Upper lobe of left lung (tissue), 6 donors: Measurements from ENCODE around the gene DENND4C. TPM values are rescaled to one million over a fixed set of nuclear protein-coding genes. Genes with fewer than 3 reads are reported as not detected.

Experiments
- ATAC-seq, 2 donors: fragments of 200-7000 bp; cut with Tn5 transposase; one replicate each; pipeline ENCODE4 v1.9.1; 2022; ENCODE audit warnings: mild to moderate bottlenecking in 2 of 2, moderate library complexity in 2 of 2; ENCODE audit not compliant: low FRiP score in 2 of 2
- DNase-seq, 2 donors: peaks; one replicate each; pipeline ENCODE4 v3.0.0-alpha.2; 2019 to 2020
- H3K27ac ChIP-seq, 4 donors: fragments of 200-600 bp; sonication (generic); one replicate each; pipeline ENCODE4 v1.5.1; 2016 to 2019
- H3K27me3 ChIP-seq, 4 donors: fragments of 200-600 bp; sonication (generic); one replicate each; pipeline ENCODE4 v1.5.1; 2017 to 2019
- H3K36me3 ChIP-seq, 4 donors: fragments of 200-600 bp; sonication (generic); one replicate each; pipeline ENCODE4 v1.5.1; 2016 to 2019
- H3K4me1 ChIP-seq, 4 donors: fragments of 200-600 bp; sonication (generic); one replicate each; pipeline ENCODE4 v1.5.1; 2018 to 2019
- H3K4me3 ChIP-seq, 4 donors: fragments of 200-600 bp; sonication (generic); one replicate each; pipeline ENCODE4 v1.5.1; 2017 to 2019; ENCODE audit warnings: mild to moderate bottlenecking in 2 of 4, moderate library complexity in 1 of 4
- H3K9me3 ChIP-seq, 4 donors: fragments of 200-600 bp; sonication (generic); one replicate each; pipeline ENCODE4 v1.5.1; 2018 to 2019
- EP300 ChIP-seq, 4 donors: sonication (generic); formaldehyde crosslinking; IDR thresholded peaks; one replicate each; pipeline ENCODE4 v1.5.1; 2017; ENCODE audit warnings: antibody characterized with exemption in 4 of 4, control low read depth in 2 of 4
- POLR2A ChIP-seq, 4 donors: fragments of 450-650 bp; IDR thresholded peaks; one replicate each; pipeline ENCODE4 v1.5.1; 2016 to 2017; ENCODE audit warnings: antibody characterized with exemption in 4 of 4, mild to moderate bottlenecking in 2 of 4
- POLR2AphosphoS5 ChIP-seq, 2 donors: sonication (generic); formaldehyde crosslinking; IDR thresholded peaks; one replicate each; pipeline ENCODE4 v1.5.1; 2017; ENCODE audit warnings: antibody characterized with exemption in 2 of 2
- WGBS, 2 donors: methylation state at CpG; one replicate each; pipeline ENCODE4 v1.1.5; 2017 to 2018; 5-methylcytosine and 5-hydroxymethylcytosine counted together
- total RNA-seq, 6 donors: library from RNA; depleted of rRNA in 4 of 6; stranded (reverse); fragments of >200 nt in 4 of 6; gene quantifications; one replicate each; pipeline versions ENCODE4 v1.1.0 to v1.2.1, GENCODE V29; 2016 to 2021
- TF ChIP-seq, protein P1 (sequence below), 6 experiments: fragments of 450-650 bp in 4 of 6; fragments of 200-600 bp in 2 of 6; sonication (generic) in 2 of 6; IDR thresholded peaks; one replicate each; pipeline ENCODE4 v1.5.1; 2016 to 2019; ENCODE audit warnings: antibody characterized with exemption in 6 of 6
- donor health status: DM: no; HTN: no; CAD: no; lungs with moderate emphysema.
- donor health status: DM: no; HTN: yes; CAD: no; lungs with severe emphysema.

DENND4C gene
- total RNA-seq, 6 donors from 2014 or later: 66.1 to 181 (median 108) TPM

DNA sequence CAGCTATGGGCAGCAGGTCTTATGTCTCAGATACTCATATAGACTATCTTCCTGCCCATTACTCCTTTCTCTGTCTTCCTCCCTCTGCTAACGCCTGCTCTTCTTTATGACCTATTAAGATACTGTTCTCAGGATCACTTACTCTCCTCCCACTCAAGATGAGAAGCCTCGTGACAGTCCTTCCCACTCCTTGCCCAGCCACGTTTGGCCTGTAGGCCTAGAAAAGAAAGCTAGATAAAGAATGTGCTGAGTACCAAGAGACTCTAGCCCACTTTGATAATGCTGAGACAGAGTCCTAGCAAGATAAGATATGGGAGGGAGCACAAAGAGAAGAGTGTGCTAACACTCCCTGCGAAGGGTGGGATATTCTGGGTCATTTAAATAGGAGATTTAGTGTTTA, 6.8 kb upstream of the DENND4C start:
- Histone ChIP-seq H3K4me1 (no peaks in the 10 kb centered on the region), H3K36me3 (no peaks in the 10 kb centered on the region), H3K4me3 (no peak overlapping the region), H3K9me3 (no peaks in the 10 kb centered on the region), H3K27me3 (no peaks in the 10 kb centered on the region), H3K27ac (no peak overlapping the region)
- DNase-seq (no peak), ATAC-seq (peak in 1 of 2 donors; percentile 50)
- 74 to 78% methylated on average over 4 of the region's 4 CpGs for WGBS, 2 donors
- TF ChIP-seq, protein P1, sequence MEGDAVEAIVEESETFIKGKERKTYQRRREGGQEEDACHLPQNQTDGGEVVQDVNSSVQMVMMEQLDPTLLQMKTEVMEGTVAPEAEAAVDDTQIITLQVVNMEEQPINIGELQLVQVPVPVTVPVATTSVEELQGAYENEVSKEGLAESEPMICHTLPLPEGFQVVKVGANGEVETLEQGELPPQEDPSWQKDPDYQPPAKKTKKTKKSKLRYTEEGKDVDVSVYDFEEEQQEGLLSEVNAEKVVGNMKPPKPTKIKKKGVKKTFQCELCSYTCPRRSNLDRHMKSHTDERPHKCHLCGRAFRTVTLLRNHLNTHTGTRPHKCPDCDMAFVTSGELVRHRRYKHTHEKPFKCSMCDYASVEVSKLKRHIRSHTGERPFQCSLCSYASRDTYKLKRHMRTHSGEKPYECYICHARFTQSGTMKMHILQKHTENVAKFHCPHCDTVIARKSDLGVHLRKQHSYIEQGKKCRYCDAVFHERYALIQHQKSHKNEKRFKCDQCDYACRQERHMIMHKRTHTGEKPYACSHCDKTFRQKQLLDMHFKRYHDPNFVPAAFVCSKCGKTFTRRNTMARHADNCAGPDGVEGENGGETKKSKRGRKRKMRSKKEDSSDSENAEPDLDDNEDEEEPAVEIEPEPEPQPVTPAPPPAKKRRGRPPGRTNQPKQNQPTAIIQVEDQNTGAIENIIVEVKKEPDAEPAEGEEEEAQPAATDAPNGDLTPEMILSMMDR (IDR thresholded peaks at IDR 0.05): no peak
- no peak for TF ChIP-seq POLR2AphosphoS5 (IDR thresholded peaks at IDR 0.05)

DNA sequence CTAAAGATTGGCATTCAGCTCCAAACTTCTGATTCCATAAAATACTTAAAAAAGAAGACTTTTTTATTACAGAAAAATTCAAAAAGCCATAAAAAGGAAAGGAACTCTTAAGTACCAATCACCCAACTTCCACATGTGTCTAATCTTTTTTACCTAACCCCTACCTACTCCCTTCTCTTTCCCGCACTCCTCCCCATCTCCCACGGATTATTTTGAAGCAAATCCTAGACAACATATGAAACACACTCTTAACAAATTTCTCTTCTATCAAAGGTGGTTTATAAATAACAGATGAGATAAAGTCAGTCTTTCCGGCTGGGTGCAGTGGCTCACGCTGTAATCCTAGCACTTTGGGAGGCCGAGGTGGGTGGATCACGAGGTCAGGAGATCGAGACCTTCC, 5.9 kb upstream of the DENND4C start:
- 88 to 94% methylated on average over 7 of the region's 7 CpGs for WGBS, 2 donors
- Histone ChIP-seq H3K27ac (no peak overlapping the region), H3K9me3 (no peaks in the 10 kb centered on the region), H3K27me3 (no peaks in the 10 kb centered on the region), H3K36me3 (no peaks in the 10 kb centered on the region), H3K4me1 (peaks cover 0 to 1% (median under 1%) of the 10 kb centered on the region in 4 donors), H3K4me3 (no peak overlapping the region)
- ATAC-seq (no peak), DNase-seq (no peak)
- no peak for TF ChIP-seq EP300 (IDR thresholded peaks at IDR 0.05)
- TF ChIP-seq, protein P1 (IDR thresholded peaks at IDR 0.05): no peak
- no peak for TF ChIP-seq POLR2A (IDR thresholded peaks at IDR 0.05)
- no peak for TF ChIP-seq POLR2AphosphoS5 (IDR thresholded peaks at IDR 0.05)

DNA sequence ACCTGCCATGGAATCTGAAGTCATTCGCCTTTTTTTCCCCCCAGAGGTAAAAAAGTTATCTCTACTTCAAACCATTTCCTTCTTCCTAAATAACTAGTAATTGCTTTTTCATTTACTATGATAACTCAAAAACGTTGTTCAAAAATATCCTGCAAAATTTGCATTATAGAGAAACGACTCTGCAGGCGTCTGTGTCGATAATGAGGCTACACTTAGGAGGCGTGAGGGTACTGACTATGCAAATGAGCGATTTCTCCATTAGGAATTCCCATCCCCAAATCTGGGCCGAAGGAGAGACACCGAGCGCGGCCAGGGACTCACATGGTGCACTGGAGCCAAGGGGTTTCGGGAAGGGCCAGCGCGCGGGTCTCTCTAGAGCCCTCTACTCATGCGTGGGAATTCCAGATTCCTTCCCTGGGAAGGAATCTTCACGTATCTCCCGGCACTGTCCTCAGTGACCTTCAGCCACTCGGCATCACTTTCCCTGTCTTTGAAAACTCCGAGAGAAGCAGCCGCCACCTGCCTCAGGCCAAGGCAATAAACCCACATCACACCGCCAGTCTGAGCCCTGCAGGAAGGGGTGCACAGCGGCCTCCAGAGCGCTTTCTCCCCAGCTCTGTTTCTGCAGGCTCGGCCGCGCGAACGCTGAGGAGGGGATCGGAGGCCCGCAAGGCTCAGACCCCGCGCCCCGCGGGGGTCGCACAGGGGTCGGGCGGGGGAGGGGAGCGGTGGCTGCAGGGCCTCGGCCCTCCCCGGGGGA, 718 bp upstream of the DENND4C start:
- WGBS, 2 donors: 3 to 15% methylated on average over 21 to 41 of the region's 41 CpGs
- peak overlapping the region; percentile 95 to 99 (median 98) for H3K27ac ChIP-seq
- peak overlapping the region; percentile 73 to 99 (median 88) for H3K4me3 ChIP-seq
- no peaks in the 10 kb centered on the region for H3K27me3 ChIP-seq
- DNase-seq (peak; percentile 70 to 93), ATAC-seq (peak; percentile 59 to 79)
- H3K9me3 ChIP-seq: no peaks in the 10 kb centered on the region
- peaks cover 16 to 31% (median 21%) of the 10 kb centered on the region in 4 donors for H3K4me1 ChIP-seq
- TF ChIP-seq EP300 (IDR thresholded peaks at IDR 0.05) (no peak), POLR2A (IDR thresholded peaks at IDR 0.05) (no peak), POLR2AphosphoS5 (IDR thresholded peaks at IDR 0.05) (no peak)
- TF ChIP-seq, protein P1 (IDR thresholded peaks at IDR 0.05): peak in 1 of 6 experiments; percentile 5
- no peaks in the 10 kb centered on the region for H3K36me3 ChIP-seq

DNA sequence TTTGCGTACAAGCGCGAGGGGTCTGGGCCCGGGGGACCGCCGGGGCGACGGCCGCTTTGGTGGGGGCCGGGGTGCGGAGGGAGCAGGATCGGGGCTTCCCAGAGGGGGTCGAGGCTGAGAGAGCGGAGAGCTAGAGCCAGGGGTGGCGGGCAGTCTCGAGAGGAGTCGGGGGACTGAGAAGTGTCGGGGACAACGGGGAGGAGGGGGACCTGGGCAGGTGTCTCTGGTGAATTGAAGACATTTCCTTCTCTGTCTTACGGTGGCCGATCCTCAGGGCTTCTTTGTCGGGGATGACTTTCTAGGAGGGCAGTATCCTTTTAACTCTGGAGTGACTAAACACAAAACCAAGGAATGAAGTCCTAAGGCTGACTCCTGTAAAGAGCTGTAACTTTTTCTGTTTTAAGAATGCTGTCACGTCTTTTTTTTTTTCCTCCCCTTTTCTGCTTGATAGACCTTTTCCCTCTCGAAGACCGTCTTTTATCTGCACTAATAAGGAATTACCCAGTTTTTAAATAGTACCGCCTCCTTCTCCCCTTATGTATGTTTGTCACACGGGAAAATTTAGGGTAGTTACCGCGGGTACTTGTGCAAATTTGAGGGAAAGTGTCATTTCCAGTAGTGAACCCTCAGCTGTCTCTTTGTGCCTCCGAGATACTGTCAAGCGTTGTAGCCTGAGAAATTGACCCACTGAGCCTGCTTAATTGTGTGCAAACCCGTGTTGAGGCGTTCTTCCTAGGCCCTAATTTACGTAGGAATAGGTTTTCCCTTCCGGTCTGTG, 822 bp downstream of the DENND4C start:
- H3K27me3 ChIP-seq: no peaks in the 10 kb centered on the region
- H3K27ac ChIP-seq: peak overlapping the region; percentile 95 to 99 (median 98)
- no peaks in the 10 kb centered on the region for H3K36me3 ChIP-seq
- peaks cover 16 to 40% (median 21%) of the 10 kb centered on the region in 4 donors for H3K4me1 ChIP-seq
- ATAC-seq (peak; percentile 4 to 5), DNase-seq (peak in 1 of 2 donors; percentile 25)
- no peaks in the 10 kb centered on the region for H3K9me3 ChIP-seq
- H3K4me3 ChIP-seq: peak overlapping the region; percentile 73 to 99 (median 88)
- no peak for TF ChIP-seq EP300 (IDR thresholded peaks at IDR 0.05)
- WGBS, 2 donors: 0% methylated on average over 22 to 35 of the region's 35 CpGs
